Activated T-cell treated with anti-CD3 and anti-CD28 coated beads, Interleukin-2, amount 50 U/mL, for 72 hours (primary cell): ENCODE data around the gene FAM174B. TPM values are rescaled to one million over a fixed set of nuclear protein-coding genes. Genes with fewer than 3 reads are reported as not detected.
"Not testable (repeated sequence)": the region's sequence is repeated elsewhere in the genome, so short reads cannot be mapped to it uniquely, and the experiment has no call there.

Experiments
- ATAC-seq, 2 donors: fragments of 150-1000 bp; cut with Tn5 transposase; replicated peaks in 1 of 2; 2 replicates each; pipeline ENCODE4 v1.10.0; 2021; ENCODE audit warnings: moderate library complexity in 2 of 2, mild to moderate bottlenecking in 1 of 2
- DNase-seq, 2 donors: peaks; one replicate each; pipeline ENCODE4 v3.0.0; 2021 to 2022; ENCODE audit warnings: mixed read lengths in 1 of 2
- H3K27ac Mint-ChIP-seq: one replicate; pipeline ENCODE4 v1.8.0; 2022; ENCODE audit warnings: mild to moderate bottlenecking, moderate library complexity, mixed read lengths
- H3K27me3 Mint-ChIP-seq: one replicate; pipeline ENCODE4 v1.8.0; 2022; ENCODE audit warnings: low read depth, mixed read lengths
- H3K36me3 Mint-ChIP-seq, 2 donors: one replicate each; pipeline ENCODE4 v1.8.0; 2022; ENCODE audit warnings: mixed read lengths in 2 of 2, mild to moderate bottlenecking in 1 of 2; ENCODE audit not compliant: insufficient read depth in 2 of 2
- H3K4me1 Mint-ChIP-seq: one replicate; pipeline ENCODE4 v1.8.0; 2022; ENCODE audit warnings: low read depth, mixed read lengths
- H3K4me3 Mint-ChIP-seq, 2 donors: one replicate each; pipeline ENCODE4 v1.8.0; 2022; ENCODE audit warnings: mild to moderate bottlenecking in 2 of 2, mixed read lengths in 2 of 2, moderate library complexity in 2 of 2
- H3K9me3 Mint-ChIP-seq, 2 donors: one replicate each; pipeline ENCODE4 v1.8.0; 2022; ENCODE audit warnings: mixed read lengths in 2 of 2
- total RNA-seq, 2 donors: library from RNA; stranded (reverse); gene quantifications; one replicate each; pipeline ENCODE4 v1.2.3, GENCODE V29; 2022

Gene FAM174B
- total RNA-seq, 2 donors from 2014 or later: 5.0 to 9.9 TPM

DNA sequence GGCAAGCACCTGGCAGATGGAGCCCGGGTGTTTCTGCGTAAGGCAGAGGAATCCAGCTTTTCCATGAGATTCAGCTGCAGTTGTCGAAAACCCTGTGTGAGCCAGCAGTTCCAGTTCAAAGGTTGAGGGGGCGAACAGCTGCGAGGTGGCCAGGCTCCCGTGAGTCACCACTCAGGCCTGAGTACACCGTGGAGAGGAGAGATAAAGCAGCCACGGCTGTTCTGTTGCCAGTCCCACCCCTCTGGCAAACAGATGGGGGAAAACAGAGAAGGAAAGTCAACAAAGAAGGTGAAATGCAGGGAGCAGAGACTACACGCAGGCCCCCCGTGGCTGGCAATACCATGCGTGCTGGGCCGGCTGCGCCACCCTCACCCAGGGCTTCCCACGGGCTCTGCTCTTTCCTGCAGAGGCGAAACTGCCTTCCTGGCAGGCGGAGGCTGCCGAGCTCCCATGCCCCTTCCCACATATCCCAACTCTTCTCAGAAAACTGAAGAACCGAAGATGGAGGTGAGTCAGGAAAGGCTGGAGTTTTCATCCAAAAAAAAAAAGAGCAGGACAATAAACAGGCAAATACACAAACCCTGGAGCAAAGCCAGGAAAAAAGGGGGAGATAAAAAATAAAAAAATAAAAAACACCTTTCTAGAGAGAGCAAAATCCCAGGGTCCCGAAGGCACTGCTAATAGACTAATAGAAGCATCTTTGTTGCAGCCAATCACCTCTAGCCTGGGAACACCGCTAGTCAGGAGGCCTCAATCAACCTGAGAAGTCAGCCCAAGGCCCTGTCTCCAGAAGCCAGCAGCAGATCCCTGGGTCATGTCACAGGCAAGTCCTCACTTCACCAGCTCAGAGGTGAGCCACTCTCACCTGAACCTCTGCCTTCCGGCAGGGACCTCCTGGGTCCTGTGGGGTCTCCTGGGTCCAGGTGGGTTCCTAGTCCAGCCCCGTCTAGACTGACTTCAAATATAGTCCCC lies 37.7 kb downstream of the FAM174B start:
- Mint-ChIP-seq H3K36me3 (no peaks in the 10 kb centered on the region), H3K9me3 (no peaks in the 10 kb centered on the region), H3K4me3 (no peak overlapping the region), H3K4me1 (no peaks in the 10 kb centered on the region), H3K27me3 (no peaks in the 10 kb centered on the region), H3K27ac (no peak overlapping the region)
- no peak for DNase-seq
- no peak for ATAC-seq

DNA sequence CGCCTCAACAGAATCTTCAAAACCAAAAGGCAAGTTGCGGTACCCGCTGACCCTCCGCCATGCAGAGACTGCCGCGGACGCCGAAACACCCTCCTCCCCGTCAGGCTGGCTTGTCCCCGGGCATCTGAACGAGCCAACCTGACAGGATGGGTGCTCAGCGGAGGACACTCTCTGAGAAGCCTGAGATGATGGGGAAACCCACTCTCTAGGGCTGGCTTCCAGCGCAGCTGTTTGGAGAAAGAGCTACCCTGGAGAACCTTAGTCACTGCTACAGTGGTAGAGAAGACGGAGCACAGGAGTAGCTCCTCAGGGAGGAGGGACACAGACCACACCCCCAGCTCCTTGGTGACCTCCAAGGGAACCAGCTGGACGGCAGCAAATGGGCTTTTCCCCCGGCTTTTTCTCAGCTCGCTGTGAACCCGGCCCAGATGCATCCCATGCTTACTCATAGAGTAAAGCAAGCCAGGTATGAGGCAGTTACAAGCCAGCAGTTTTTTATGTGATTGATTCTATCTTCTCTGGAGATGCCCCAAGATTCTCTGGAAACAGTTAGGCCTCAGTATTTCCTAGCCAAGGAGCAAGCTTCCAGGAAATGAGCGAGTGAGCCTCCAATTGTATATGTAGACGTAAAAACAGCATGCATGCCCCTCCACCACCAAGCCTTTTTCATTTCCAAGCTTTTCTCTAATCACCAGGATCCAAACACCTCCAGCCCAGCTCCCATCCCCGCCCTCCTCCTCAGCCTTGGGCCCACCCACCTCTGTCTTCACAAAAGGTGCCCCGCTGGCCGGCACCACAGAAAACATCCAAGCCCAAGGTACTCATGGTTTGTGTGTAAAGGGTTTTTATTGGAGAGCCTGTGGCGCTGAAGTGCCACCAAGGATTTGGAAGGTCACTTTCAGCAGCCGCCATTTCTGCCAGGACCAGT lies 38.7 kb downstream of the FAM174B start:
- Mint-ChIP-seq H3K9me3 (no peaks in the 10 kb centered on the region), H3K27ac (no peak overlapping the region), H3K36me3 (no peaks in the 10 kb centered on the region), H3K4me3 (no peak overlapping the region), H3K27me3 (no peaks in the 10 kb centered on the region), H3K4me1 (no peaks in the 10 kb centered on the region)
- ATAC-seq: no peak
- DNase-seq: no peak

DNA sequence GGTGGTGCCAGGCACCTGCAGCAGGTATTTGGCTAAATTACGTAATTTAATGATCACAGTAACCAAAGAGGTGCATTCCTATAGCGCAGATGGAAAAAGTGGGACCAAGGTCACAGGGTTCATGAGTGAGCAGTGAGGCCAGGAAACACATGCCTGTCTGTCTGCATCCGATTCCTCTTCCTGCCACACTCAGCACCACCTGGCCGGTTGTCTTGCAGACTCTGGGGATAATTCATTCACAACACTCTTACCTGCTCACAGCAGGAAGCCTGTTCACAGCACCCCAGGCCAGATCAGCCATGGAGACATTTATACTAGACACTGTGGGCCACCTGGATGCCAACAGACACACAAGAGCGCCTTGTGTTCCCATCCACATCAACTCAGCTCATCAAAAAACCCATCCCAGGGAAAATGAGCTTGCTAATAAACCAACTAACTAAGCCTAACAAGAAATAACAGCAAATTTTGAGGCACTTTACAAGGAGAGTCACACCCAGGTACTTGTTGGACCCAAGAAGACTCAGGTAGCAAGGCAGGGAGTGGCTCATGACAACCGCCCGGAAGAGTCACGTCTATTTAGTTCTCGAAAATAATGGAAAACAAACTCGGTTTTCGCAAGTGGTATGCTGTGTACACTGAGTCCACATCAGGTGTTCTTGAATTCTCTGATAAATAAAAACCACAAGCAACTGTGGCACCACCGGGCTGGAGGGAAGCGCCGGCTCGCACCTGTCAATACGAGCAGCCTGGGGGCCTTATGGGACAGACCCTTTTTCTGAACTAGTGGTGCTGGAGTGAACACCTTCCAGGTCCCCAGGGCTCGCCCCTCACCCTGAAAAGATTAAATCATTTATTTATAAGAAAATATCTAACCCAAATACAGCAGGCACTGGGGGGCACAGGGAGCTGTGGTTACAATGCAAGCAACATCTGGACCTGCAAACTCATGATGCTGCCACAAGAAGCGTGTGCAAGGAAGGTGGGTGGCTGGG lies 40.5 kb downstream of the FAM174B start:
- no peaks in the 10 kb centered on the region for H3K36me3 Mint-ChIP-seq
- no peak for DNase-seq
- no peaks in the 10 kb centered on the region for H3K4me1 Mint-ChIP-seq
- H3K27ac Mint-ChIP-seq: peak overlapping the region; percentile 52
- no peak overlapping the region for H3K4me3 Mint-ChIP-seq
- no peaks in the 10 kb centered on the region for H3K9me3 Mint-ChIP-seq
- H3K27me3 Mint-ChIP-seq: no peaks in the 10 kb centered on the region
- no peak for ATAC-seq

DNA sequence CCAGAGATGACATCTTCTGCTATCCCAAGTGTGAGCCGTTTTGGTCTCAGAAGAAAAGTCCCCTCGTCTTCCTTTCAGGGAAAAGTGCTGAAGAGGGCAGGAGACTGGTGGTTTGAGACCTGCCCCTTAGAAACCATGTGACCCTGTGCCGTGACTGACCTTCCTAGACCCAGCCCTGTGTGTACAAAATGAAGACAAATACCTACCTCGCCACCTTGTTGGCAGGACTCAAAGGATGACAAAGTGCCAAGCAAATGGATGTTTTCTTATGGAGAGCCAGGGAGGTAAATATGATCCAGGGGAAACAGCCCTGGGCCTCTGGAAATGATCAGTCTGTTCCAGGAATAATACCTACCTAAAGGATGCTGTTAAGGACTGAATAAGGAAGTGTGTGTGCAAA lies 41.3 kb downstream of the FAM174B start:
- ATAC-seq (no peak), DNase-seq (no peak)
- no peaks in the 10 kb centered on the region for H3K9me3 Mint-ChIP-seq
- H3K4me1 Mint-ChIP-seq: no peaks in the 10 kb centered on the region
- H3K27ac Mint-ChIP-seq: no peak overlapping the region
- no peak overlapping the region for H3K4me3 Mint-ChIP-seq
- no peaks in the 10 kb centered on the region for H3K36me3 Mint-ChIP-seq
- no peaks in the 10 kb centered on the region for H3K27me3 Mint-ChIP-seq

DNA sequence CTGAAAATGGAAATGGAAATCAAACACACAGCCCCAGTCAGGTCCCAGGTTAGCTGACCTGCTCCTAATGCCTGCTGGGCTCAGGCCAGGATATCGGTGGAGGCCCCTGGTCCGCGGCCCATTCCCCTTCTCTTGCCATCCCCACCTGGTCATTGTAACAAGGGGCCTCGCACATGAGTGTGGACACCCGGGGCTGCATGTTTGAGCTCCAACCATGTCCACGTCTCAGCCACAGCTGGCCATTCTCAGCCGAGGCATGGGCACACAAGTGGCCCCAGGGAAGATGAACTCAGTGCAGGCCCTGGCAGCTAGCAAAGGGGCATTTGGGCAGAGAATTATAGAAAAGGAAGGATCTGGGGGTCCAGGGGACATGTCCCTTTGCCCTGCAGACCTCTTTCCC lies 41.7 kb downstream of the FAM174B start:
- Mint-ChIP-seq H3K4me1 (no peaks in the 10 kb centered on the region), H3K9me3 (no peaks in the 10 kb centered on the region), H3K4me3 (no peak overlapping the region), H3K27me3 (no peaks in the 10 kb centered on the region), H3K36me3 (no peaks in the 10 kb centered on the region), H3K27ac (no peak overlapping the region)
- DNase-seq (no peak), ATAC-seq (no peak)

DNA sequence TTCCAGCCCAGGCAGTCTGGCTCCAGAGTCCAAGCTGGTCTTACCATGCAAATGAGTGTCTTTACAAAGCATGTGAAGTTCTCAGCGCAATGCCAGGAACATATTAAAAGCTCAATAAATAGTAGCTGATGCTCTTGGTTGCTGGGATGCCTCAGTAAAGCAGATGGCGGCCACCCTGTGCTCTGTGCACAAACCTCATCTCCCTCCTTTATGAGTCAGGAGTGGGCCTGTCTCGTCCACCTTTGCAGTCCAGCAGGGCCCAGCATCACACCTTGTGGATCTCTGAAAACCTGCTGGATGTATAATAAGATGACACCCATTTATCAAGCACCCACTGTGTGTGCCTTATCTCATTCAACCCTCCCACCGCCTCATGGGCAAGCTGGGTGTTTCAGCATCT lies 42.7 kb downstream of the FAM174B start:
- peaks cover 4% of the 10 kb centered on the region for H3K27me3 Mint-ChIP-seq
- H3K27ac Mint-ChIP-seq: no peak overlapping the region
- H3K4me1 Mint-ChIP-seq: no peaks in the 10 kb centered on the region
- no peaks in the 10 kb centered on the region for H3K36me3 Mint-ChIP-seq
- DNase-seq: no peak
- H3K4me3 Mint-ChIP-seq: no peak overlapping the region
- no peaks in the 10 kb centered on the region for H3K9me3 Mint-ChIP-seq
- no peak for ATAC-seq

DNA sequence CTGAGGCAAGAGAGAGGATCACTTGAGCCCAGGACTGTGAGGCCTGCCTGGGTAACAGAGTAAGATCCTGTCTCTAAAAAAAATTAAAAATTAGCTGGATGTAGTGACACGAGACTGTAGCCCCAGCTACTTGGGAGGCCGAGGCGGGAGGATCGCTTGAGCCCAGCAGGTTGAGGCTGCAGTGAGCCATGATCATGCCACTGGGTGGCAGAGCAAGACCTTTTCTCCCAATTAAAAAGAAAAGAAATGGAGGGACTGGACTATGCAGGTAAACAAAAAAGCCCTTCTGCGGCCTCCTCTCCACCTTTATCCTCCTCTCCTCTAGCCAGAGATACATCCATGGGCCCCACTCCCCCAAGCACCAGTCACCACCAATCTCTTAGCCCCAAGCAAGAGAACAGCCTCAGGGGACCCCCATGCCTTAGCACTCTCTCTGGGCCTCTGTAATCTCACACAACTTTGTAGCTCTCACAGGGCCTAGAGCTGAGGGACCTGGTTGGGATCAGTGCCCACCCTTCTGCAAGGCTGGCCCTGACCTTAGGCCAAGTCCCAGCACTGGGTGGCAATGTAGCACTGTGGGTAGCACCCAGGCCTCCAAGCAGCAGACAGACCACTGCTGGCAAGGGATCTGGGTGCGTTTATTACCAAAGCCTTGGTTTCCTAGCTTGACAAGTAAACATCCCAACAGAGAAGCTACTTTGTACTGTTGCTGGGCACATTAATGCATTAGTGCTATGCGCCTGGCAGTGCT lies 43.4 kb downstream of the FAM174B start:
- no peaks in the 10 kb centered on the region for H3K9me3 Mint-ChIP-seq
- H3K36me3 Mint-ChIP-seq: no peaks in the 10 kb centered on the region
- ATAC-seq (peak; percentile 58 to 60), DNase-seq (no peak)
- peaks cover 8% of the 10 kb centered on the region for H3K27me3 Mint-ChIP-seq
- no peak overlapping the region for H3K27ac Mint-ChIP-seq
- H3K4me3 Mint-ChIP-seq: no peak overlapping the region
- no peaks in the 10 kb centered on the region for H3K4me1 Mint-ChIP-seq

DNA sequence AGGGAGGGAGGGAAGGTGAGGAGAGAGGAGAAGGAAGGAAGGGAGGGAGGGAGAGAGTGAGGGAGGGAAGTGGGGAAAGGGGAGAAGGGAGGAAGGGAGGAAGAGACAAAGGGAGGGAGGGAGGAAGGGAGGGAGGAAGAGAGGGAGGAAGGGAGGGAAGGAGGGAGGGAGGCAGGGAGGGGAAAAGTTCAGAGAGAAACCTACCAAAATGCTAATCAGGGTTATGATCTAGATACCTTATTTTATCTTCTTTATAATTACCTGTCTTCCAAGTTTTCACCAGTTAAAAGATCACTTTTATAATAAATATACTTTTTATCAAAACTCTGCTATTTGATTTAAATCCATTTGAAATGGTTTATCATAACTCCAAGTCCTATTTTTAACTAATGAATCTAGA lies 44.4 kb downstream of the FAM174B start:
- no peaks in the 10 kb centered on the region for H3K9me3 Mint-ChIP-seq
- H3K4me3 Mint-ChIP-seq: no peak overlapping the region
- no peak overlapping the region for H3K27ac Mint-ChIP-seq
- ATAC-seq: no peak
- no peak for DNase-seq
- no peaks in the 10 kb centered on the region for H3K4me1 Mint-ChIP-seq
- H3K36me3 Mint-ChIP-seq: no peaks in the 10 kb centered on the region
- H3K27me3 Mint-ChIP-seq: peaks cover 8% of the 10 kb centered on the region

DNA sequence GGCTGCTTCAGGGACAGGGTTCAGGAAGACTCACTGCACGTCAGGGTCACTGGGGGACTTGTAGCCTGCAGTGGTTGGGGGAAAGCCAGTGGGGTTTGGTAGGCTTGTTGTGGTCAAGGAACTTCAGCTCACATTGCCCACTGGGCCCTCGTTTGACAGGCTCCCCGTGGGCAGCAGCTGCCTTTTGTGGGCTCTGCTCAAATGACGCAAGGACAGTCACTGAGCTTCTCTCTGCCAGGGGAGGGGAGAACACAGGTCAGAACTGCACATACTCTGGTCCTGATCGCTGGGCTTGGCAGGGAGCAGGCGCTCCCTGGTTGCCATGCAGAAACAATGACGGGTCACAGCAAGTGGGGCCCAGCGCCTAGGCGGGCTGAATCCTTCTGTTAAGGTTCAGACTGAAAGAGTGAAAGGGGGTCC lies 45.5 kb downstream of the FAM174B start:
- no peak for DNase-seq
- peaks cover 0 to 3% of the 10 kb centered on the region in 2 donors for H3K36me3 Mint-ChIP-seq
- H3K4me3 Mint-ChIP-seq: no peak overlapping the region
- no peaks in the 10 kb centered on the region for H3K4me1 Mint-ChIP-seq
- no peak for ATAC-seq
- peaks cover 8% of the 10 kb centered on the region for H3K27me3 Mint-ChIP-seq
- H3K27ac Mint-ChIP-seq: no peak overlapping the region
- no peaks in the 10 kb centered on the region for H3K9me3 Mint-ChIP-seq

DNA sequence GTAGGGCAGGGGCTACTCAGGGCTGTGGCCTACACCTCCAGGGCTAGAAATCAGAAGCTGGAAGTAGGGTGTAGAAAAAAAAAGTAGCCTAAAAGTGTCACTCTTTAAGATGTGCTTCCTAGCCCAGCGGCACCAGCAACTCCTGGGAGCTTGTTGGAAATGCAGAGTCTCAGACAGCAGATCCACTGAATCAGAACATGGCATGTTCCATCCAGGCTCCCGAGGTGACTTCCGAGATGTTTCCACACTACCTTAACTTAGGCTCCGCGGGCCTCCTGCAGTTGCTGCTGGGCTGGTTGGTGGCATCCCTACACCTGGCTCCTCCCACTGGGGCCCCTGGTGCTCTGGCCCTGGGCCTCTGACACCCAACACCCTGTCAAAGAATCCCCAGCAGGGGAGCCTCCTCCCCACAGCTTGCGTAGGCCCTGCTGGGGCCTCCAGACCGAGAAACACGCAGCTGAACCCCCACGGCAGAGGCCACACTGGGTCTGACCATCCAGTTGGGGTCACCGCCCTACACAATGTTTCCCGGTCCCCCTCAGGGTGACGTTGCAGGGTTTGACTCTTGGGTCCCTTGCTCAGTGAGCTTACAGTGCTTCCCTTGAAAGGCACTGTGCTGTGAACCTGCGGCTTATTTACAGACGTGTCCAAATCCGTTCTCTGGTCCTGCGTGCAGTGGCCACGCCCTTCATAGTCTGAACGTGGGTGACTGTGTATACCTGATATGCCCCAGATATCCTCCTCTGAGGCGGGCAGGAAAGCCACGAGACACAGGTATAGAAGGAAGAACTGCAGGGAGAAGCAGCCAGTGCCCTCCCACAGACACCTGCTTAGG lies 46.5 kb downstream of the FAM174B start:
- DNase-seq: no peak
- Mint-ChIP-seq H3K4me3 (no peak overlapping the region), H3K4me1 (no peaks in the 10 kb centered on the region), H3K9me3 (no peaks in the 10 kb centered on the region), H3K27me3 (peaks cover 13% of the 10 kb centered on the region), H3K36me3 (peaks cover 0 to 3% of the 10 kb centered on the region in 2 donors), H3K27ac (no peak overlapping the region)
- no peak for ATAC-seq

DNA sequence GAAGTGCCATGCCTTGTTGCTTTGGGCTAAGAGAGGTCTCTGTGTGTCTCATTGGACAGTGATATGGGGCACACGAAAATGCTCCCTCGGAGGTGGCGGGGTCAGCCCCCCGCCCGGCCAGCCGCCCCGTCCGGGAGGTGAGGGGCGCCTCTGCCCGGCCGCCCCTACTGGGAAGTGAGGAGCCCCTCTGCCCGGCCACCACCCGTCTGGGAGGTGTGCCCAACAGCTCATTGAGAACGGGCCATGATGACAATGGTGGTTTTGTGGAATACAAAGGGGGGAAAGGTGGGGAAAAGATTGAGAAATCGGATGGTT lies 48.8 kb downstream of the FAM174B start:
- ATAC-seq, H3K4me1 Mint-ChIP-seq, H3K36me3 Mint-ChIP-seq, H3K27ac Mint-ChIP-seq, H3K4me3 Mint-ChIP-seq, H3K9me3 Mint-ChIP-seq, DNase-seq: not testable (repeated sequence)
- H3K27me3 Mint-ChIP-seq: peaks cover 22% of the 10 kb centered on the region
